Panc1 (cell line): ENCODE measurements around the gene IYD. TPM values are rescaled to one million over a fixed set of nuclear protein-coding genes. Genes with fewer than 3 reads are reported as not detected.

Source experiments
- ATAC-seq: fragments of 200-7000 bp; cut with Tn5 transposase; 2 replicates; pipeline ENCODE4 v1.9.1; 2020; ENCODE audit warnings: mild to moderate bottlenecking, moderate library complexity
- BruUV-seq: library from RNA; stranded (reverse); fragments of 400-500 nt; replicated peaks from 2 replicates; lab custom pipeline; 2021; lab: Mats Ljungman, UMichigan
- CTCF ChIA-PET: fragments of 300-600 bp; sonication (Branson Sonifier 250); formaldehyde crosslinking; loops from one replicate; lab custom pipeline; 2022; ENCODE audit warnings: antibody characterized with exemption; lab: Charles Lee
- POLR2A ChIA-PET: fragments of 300-600 bp; sonication (Branson Sonifier 250); formaldehyde crosslinking; loops from one replicate; lab custom pipeline; 2022; ENCODE audit warnings: antibody characterized with exemption; lab: Charles Lee
- DNase-seq: peaks from one replicate; pipeline ENCODE4 v3.0.0-alpha.2; 2010; ENCODE audit warnings: low read depth, low spot score
- H3K27ac ChIP-seq: 2 replicates; pipeline ENCODE4 v1.5.1; 2011; ENCODE audit warnings: mild to moderate bottlenecking, low read length, inconsistent platforms
- H3K27me3 ChIP-seq: fragments of 200-500 bp; sonication (Bioruptor generic); 2 replicates; pipeline ENCODE4 v1.6.0; 2014; ENCODE audit warnings: low read length, inconsistent platforms; ENCODE audit not compliant: control insufficient read depth, insufficient read depth
- H3K36me3 ChIP-seq: fragments of 200-500 bp; sonication (Bioruptor generic); 2 replicates; pipeline ENCODE4 v1.5.1; 2014; ENCODE audit warnings: inconsistent platforms, mild to moderate bottlenecking, low read length, moderate library complexity; ENCODE audit not compliant: control insufficient read depth, insufficient read depth
- H3K4me1 ChIP-seq: 2 replicates; pipeline ENCODE4 v1.5.1; 2011; ENCODE audit warnings: inconsistent platforms, mild to moderate bottlenecking, low read length, moderate library complexity; ENCODE audit not compliant: control insufficient read depth, insufficient read depth
- H3K4me3 ChIP-seq, 2 experiments: 2 replicates each; pipeline ENCODE4 v1.5.1; 2011 to 2012; ENCODE audit warnings: low read depth in 2 of 2, low read length in 2 of 2, mild to moderate bottlenecking in 2 of 2, inconsistent platforms in 1 of 2, moderate library complexity in 1 of 2
- H3K9me3 ChIP-seq: fragments of 200-500 bp; sonication (Bioruptor generic); 2 replicates; pipeline ENCODE4 v1.5.1; 2014; ENCODE audit warnings: low read depth, mild to moderate bottlenecking, inconsistent platforms, low read length, moderate library complexity; ENCODE audit not compliant: control insufficient read depth, insufficient read depth
- CTCF ChIP-seq: fragments of 450-650 bp; IDR thresholded peaks from 2 replicates; pipeline ENCODE4 v1.5.1; 2017; ENCODE audit warnings: mild to moderate bottlenecking
- POLR2AphosphoS5 ChIP-seq: IDR thresholded peaks from 2 replicates; pipeline ENCODE4 v1.6.1; 2012; ENCODE audit warnings: mild to moderate bottlenecking, low read depth, low read length, moderate library complexity
- REST ChIP-seq, 2 experiments: IDR thresholded peaks; 2 replicates each; pipeline ENCODE4 v1.6.1; 2011 to 2012; ENCODE audit warnings: low read depth in 2 of 2, control low read depth in 1 of 2, low read length in 1 of 2, mild to moderate bottlenecking in 1 of 2, moderate library complexity in 1 of 2; ENCODE audit not compliant: insufficient read depth in 1 of 2
- SIN3A ChIP-seq: IDR thresholded peaks from 2 replicates; pipeline ENCODE4 v1.6.1; 2012; ENCODE audit warnings: low read depth, mild to moderate bottlenecking, low read length, moderate library complexity, borderline replicate concordance; ENCODE audit not compliant: insufficient read depth
- TCF7L2 ChIP-seq: IDR thresholded peaks from 2 replicates; pipeline ENCODE4 v1.6.1; 2011; ENCODE audit warnings: mild to moderate bottlenecking, low read depth, low read length, inconsistent platforms
- in situ Hi-C: cut with HindIII; loops from 2 replicates; pipeline ENCODE4 v1.10.0; 2016; ENCODE audit warnings: low sequenced_read_pairs, low pct_unique_long_range_greater_than_20kb
- intact Hi-C: fragments of 100-400 bp; cut with micrococcal nuclease; formaldehyde crosslinking; loops from one replicate; pipeline ENCODE4 v1.10.0; 2022; ENCODE audit not compliant: unreplicated experiment
- total RNA-seq: library from RNA; stranded (reverse); gene quantifications from one replicate; pipeline ENCODE4 v1.2.1, GENCODE V29; 2021; ENCODE audit not compliant: unreplicated experiment

The IYD gene
- total RNA-seq, 1 experiment from 2014 or later, result 0.03 TPM

- Histone ChIP-seq H3K9me3 (no peaks in the 10 kb centered on the region), H3K4me3 (no peak overlapping the region), H3K27me3 (no peaks in the 10 kb centered on the region), H3K36me3 (no peaks in the 10 kb centered on the region), H3K27ac (no peak overlapping the region), H3K4me1 (no peaks in the 10 kb centered on the region)
- no peak for ATAC-seq
- POLR2A ChIA-PET, result no interaction called here
- CTCF ChIA-PET, result no interaction called here
- DNase-seq, result no peak
- in situ Hi-C loops, result no loop called here
- no TSS peak for BruUV-seq
- intact Hi-C loops, result no loop called here
- no peak; the same call in 1 of the 2 replicates for TF ChIP-seq CTCF
- no peak for TF ChIP-seq SIN3A
- TF ChIP-seq REST (IDR thresholded peaks at IDR 0.05; ENCODE audit: insufficient read depth in 1 of 2, low read depth in 2 of 2, low read length in 1 of 2), result no peak
- no peak for TF ChIP-seq TCF7L2
- no peak for TF ChIP-seq POLR2AphosphoS5
These were observed 16.2 kb upstream of the IYD start for GRCh38 chr6:150352321-150353296.

GRCh38 chr6:150353445-150353844 is 15.4 kb upstream of the IYD start:
- ChIA-PET CTCF (no interaction called here), POLR2A (no interaction called here)
- 0 out of 2 replicates have a peak, but pooled peaks cover 3% of the 10 kb centered on the region for H3K27me3 ChIP-seq
- intact Hi-C loops (no loop called here), in situ Hi-C loops (no loop called here)
- no peaks in the 10 kb centered on the region for H3K4me1 ChIP-seq
- H3K27ac ChIP-seq, result no peak overlapping the region
- H3K4me3 ChIP-seq, result no peak overlapping the region
- ATAC-seq, result no peak
- BruUV-seq, result no TSS peak
- TF ChIP-seq SIN3A (no peak), TCF7L2 (no peak), POLR2AphosphoS5 (no peak), REST (IDR thresholded peaks at IDR 0.05; ENCODE audit: insufficient read depth in 1 of 2, low read depth in 2 of 2, low read length in 1 of 2) (no peak), CTCF (no peak)
- no peak for DNase-seq
- no peaks in the 10 kb centered on the region for H3K9me3 ChIP-seq
- no peaks in the 10 kb centered on the region for H3K36me3 ChIP-seq
